HEK293 (cell line): Measurements from ENCODE around the gene UBE2D1.

ENCODE experiments used
- GLI4 ChIP-seq: fragments of 450-650 bp; formaldehyde crosslinking; IDR thresholded peaks from 2 replicates; pipeline ENCODE4 v1.5.1; 2016; ENCODE audit warnings: missing biosample characterization, missing genetic modification characterization
- ZBTB11 ChIP-seq: fragments of 450-650 bp; formaldehyde crosslinking; conservative IDR thresholded peaks from 2 replicates; pipeline ENCODE4 v1.5.1; 2016; ENCODE audit warnings: low read depth, missing biosample characterization, missing genetic modification characterization
- ZBTB21 ChIP-seq: fragments of 450-650 bp; formaldehyde crosslinking; IDR thresholded peaks from 2 replicates; pipeline ENCODE4 v1.5.1; 2017; ENCODE audit warnings: missing biosample characterization, missing genetic modification characterization
- ZBTB8A ChIP-seq: fragments of 450-650 bp; formaldehyde crosslinking; IDR thresholded peaks from 2 replicates; pipeline ENCODE4 v1.5.1; 2016; ENCODE audit warnings: missing biosample characterization, missing genetic modification characterization
- ZEB2 ChIP-seq: fragments of 450-650 bp; formaldehyde crosslinking; IDR thresholded peaks from 2 replicates; pipeline ENCODE4 v1.5.1; 2016; ENCODE audit warnings: missing biosample characterization, missing genetic modification characterization
- ZNF138 ChIP-seq: fragments of 450-650 bp; formaldehyde crosslinking; IDR thresholded peaks from 2 replicates; pipeline ENCODE4 v1.5.1; 2016; ENCODE audit warnings: missing biosample characterization, missing genetic modification characterization, borderline replicate concordance
- ZNF184 ChIP-seq: fragments of 450-650 bp; IDR thresholded peaks from 2 replicates; pipeline ENCODE4 v1.5.1; 2018; ENCODE audit warnings: missing biosample characterization, mild to moderate bottlenecking, missing genetic modification characterization
- ZNF274 ChIP-seq, 2 experiments: fragments of 200-500 bp in 1 of 2; fragments of 450-650 bp in 1 of 2; sonication (Bioruptor generic) in 1 of 2; formaldehyde crosslinking in 1 of 2; IDR thresholded peaks; 2 replicates each; pipeline versions ENCODE4 v1.5.1 to v1.6.1; 2014 to 2016; ENCODE audit warnings: borderline replicate concordance in 1 of 2, inconsistent platforms in 1 of 2, low read length in 1 of 2, missing biosample characterization in 1 of 2, missing genetic modification characterization in 1 of 2
- ZNF37A ChIP-seq: fragments of 450-650 bp; IDR thresholded peaks from 2 replicates; pipeline ENCODE4 v1.5.1; 2018; ENCODE audit warnings: missing biosample characterization, missing genetic modification characterization
- ZNF645 ChIP-seq: fragments of 450-650 bp; formaldehyde crosslinking; IDR thresholded peaks from 2 replicates; pipeline ENCODE4; 2016; ENCODE audit warnings: missing biosample characterization, missing genetic modification characterization
- TF ChIP-seq, protein P1 (sequence below): fragments of 450-650 bp; formaldehyde crosslinking; IDR thresholded peaks from 2 replicates; pipeline ENCODE4 v1.5.1; 2016; ENCODE audit warnings: missing biosample characterization, missing genetic modification characterization

GRCh38 chr10:58322835-58323209 is 12.0 kb upstream of the UBE2D1 start:
- TF ChIP-seq ZBTB11 (tag by site-specific recombination): no peak
- TF ChIP-seq ZBTB21 (tag by site-specific recombination): no peak
- no peak for TF ChIP-seq ZBTB8A (tag by site-specific recombination)
- TF ChIP-seq ZNF138 (tag by site-specific recombination): no peak
- TF ChIP-seq, protein P1, sequence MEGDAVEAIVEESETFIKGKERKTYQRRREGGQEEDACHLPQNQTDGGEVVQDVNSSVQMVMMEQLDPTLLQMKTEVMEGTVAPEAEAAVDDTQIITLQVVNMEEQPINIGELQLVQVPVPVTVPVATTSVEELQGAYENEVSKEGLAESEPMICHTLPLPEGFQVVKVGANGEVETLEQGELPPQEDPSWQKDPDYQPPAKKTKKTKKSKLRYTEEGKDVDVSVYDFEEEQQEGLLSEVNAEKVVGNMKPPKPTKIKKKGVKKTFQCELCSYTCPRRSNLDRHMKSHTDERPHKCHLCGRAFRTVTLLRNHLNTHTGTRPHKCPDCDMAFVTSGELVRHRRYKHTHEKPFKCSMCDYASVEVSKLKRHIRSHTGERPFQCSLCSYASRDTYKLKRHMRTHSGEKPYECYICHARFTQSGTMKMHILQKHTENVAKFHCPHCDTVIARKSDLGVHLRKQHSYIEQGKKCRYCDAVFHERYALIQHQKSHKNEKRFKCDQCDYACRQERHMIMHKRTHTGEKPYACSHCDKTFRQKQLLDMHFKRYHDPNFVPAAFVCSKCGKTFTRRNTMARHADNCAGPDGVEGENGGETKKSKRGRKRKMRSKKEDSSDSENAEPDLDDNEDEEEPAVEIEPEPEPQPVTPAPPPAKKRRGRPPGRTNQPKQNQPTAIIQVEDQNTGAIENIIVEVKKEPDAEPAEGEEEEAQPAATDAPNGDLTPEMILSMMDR (tag by site-specific recombination): no peak
- no peak for TF ChIP-seq ZNF184 (tag by site-specific recombination)
- no peak for TF ChIP-seq ZNF37A (tag by site-specific recombination)
- no peak for TF ChIP-seq ZNF274 (IDR thresholded peaks at IDR 0.05; ENCODE audit: low read length)
- no peak for TF ChIP-seq ZNF274 (tag by site-specific recombination; IDR thresholded peaks at IDR 0.05; ENCODE audit: borderline replicate concordance)
- TF ChIP-seq GLI4 (tag by site-specific recombination): no peak
- no peak for TF ChIP-seq ZNF645 (tag by site-specific recombination)
- TF ChIP-seq ZEB2 (tag by site-specific recombination): no peak
